Neural cell (in vitro differentiated cells): ENCODE results near the gene KCNQ5. TPM values are rescaled to one million over a fixed set of nuclear protein-coding genes. Genes with fewer than 3 reads are reported as not detected.

Experiments used
- H2AFZ ChIP-seq: fragments of 200-600, 300-800 bp; sonication (generic), shearing (Covaris generic); 2 replicates; pipeline ENCODE4 v1.6.0; 2014; ENCODE audit warnings: low read depth, mild to moderate bottlenecking, antibody characterized with exemption, low read length, moderate library complexity
- H3F3A ChIP-seq: fragments of 200-600 bp; shearing (Covaris generic); 2 replicates; pipeline ENCODE4 v1.6.1; 2016; ENCODE audit warnings: mild to moderate bottlenecking, moderate library complexity, mixed read lengths, antibody characterized with exemption, low read length; ENCODE audit not compliant: insufficient read depth, poor library complexity, severe bottlenecking
- H3K27ac ChIP-seq: fragments of 200-600, 300-800 bp; sonication (generic), shearing (Covaris generic); 2 replicates; pipeline ENCODE4 v1.5.1; 2014; ENCODE audit warnings: mild to moderate bottlenecking, low read length, moderate library complexity
- H3K27me3 ChIP-seq: fragments of 300-800, 200-600 bp; sonication (generic), shearing (Covaris generic); 2 replicates; pipeline ENCODE4 v1.6.0; 2014; ENCODE audit warnings: mild to moderate bottlenecking, low read depth, low read length, moderate library complexity; ENCODE audit not compliant: insufficient read depth
- H3K36me3 ChIP-seq: fragments of 300-800, 200-600 bp; sonication (generic), shearing (Covaris generic); 2 replicates; pipeline ENCODE4 v1.5.1; 2014; ENCODE audit warnings: mild to moderate bottlenecking, antibody characterized with exemption, low read length, moderate library complexity; ENCODE audit not compliant: insufficient read depth
- H3K4me2 ChIP-seq: fragments of 300-800, 200-600 bp; sonication (generic), shearing (Covaris generic); 2 replicates; pipeline ENCODE4 v1.6.0; 2014; ENCODE audit warnings: mild to moderate bottlenecking, low read length
- H3K4me3 ChIP-seq: fragments of 300-800, 200-600 bp; sonication (generic), shearing (Covaris generic); 2 replicates; pipeline ENCODE4 v1.5.1; 2014; ENCODE audit warnings: mild to moderate bottlenecking, low read length, moderate library complexity
- H3K79me2 ChIP-seq: fragments of 200-600 bp; shearing (Covaris generic); replicated peaks from 2 replicates; pipeline ENCODE4 v1.6.0; 2014; ENCODE audit warnings: mild to moderate bottlenecking, low read length, moderate library complexity; ENCODE audit not compliant: insufficient read depth
- H3K9ac ChIP-seq: fragments of 300-800, 200-600 bp; sonication (generic), shearing (Covaris generic); 2 replicates; pipeline ENCODE4 v1.6.1; 2016; ENCODE audit warnings: mild to moderate bottlenecking, low read length, mixed read lengths
- H3K9me2 ChIP-seq: fragments of 200-600 bp; shearing (Covaris generic); 2 replicates; pipeline ENCODE4 v1.6.1; 2016; ENCODE audit warnings: mild to moderate bottlenecking, low read length, mixed read lengths; ENCODE audit not compliant: insufficient read depth
- H3K9me3 ChIP-seq: fragments of 200-600, 300-800 bp; sonication (generic), shearing (Covaris generic); 2 replicates; pipeline ENCODE4 v1.6.1; 2016; ENCODE audit warnings: mild to moderate bottlenecking, mixed run types, low read length, moderate library complexity, mixed read lengths
- H4K20me1 ChIP-seq: fragments of 200-600 bp; shearing (Covaris generic); 2 replicates; pipeline ENCODE4 v1.6.1; 2016; ENCODE audit warnings: mild to moderate bottlenecking, mixed run types; ENCODE audit not compliant: insufficient read depth
- EP300 ChIP-seq: fragments of 450-650 bp; conservative IDR thresholded peaks from 2 replicates; pipeline ENCODE4 v1.6.1; 2014; ENCODE audit warnings: antibody characterized with exemption, mild to moderate bottlenecking, moderate library complexity; ENCODE audit not compliant: poor library complexity, severe bottlenecking
- EZH2 ChIP-seq: fragments of 200-600, 300-800 bp; shearing (Covaris generic), sonication (generic); IDR thresholded peaks from 2 replicates; pipeline ENCODE4 v1.6.1; 2014; ENCODE audit warnings: antibody characterized with exemption, low read length, borderline replicate concordance, mild to moderate bottlenecking; ENCODE audit not compliant: insufficient read depth, poor library complexity, severe bottlenecking
- MXI1 ChIP-seq: fragments of 450-650 bp; conservative IDR thresholded peaks from 2 replicates; pipeline ENCODE4 v1.6.1; 2014; ENCODE audit warnings: antibody characterized with exemption, mild to moderate bottlenecking; ENCODE audit not compliant: poor library complexity, severe bottlenecking
- POLR2AphosphoS5 ChIP-seq: IDR thresholded peaks from 2 replicates; pipeline ENCODE4 v1.6.1; 2012
- RAD21 ChIP-seq: fragments of 450-650 bp; conservative IDR thresholded peaks from 2 replicates; pipeline ENCODE4 v1.6.1; 2014; ENCODE audit warnings: antibody characterized with exemption, mild to moderate bottlenecking, moderate library complexity
- SMC3 ChIP-seq: fragments of 450-650 bp; conservative IDR thresholded peaks from 2 replicates; pipeline ENCODE4 v1.6.1; 2014; ENCODE audit warnings: antibody characterized with exemption, mild to moderate bottlenecking, moderate library complexity; ENCODE audit not compliant: poor library complexity
- TAF1 ChIP-seq: IDR thresholded peaks from 2 replicates; pipeline ENCODE4 v1.6.1; 2012; ENCODE audit warnings: low read depth
- polyA plus RNA-seq: library from polyadenylated mRNA; depleted of rRNA; stranded (reverse); fragments of >200 nt; gene quantifications from 2 replicates; pipeline ENCODE4 v1.2.3, GENCODE V29; 2014
- TF ChIP-seq, protein P1 (sequence below): fragments of 450-650 bp; IDR thresholded peaks from 2 replicates; pipeline ENCODE4 v1.5.1; 2014; ENCODE audit warnings: antibody characterized with exemption, mild to moderate bottlenecking, moderate library complexity; ENCODE audit not compliant: poor library complexity, severe bottlenecking
- TF ChIP-seq, protein P2 (sequence below): IDR thresholded peaks from 2 replicates; pipeline ENCODE4 v1.6.1; 2012; ENCODE audit warnings: borderline replicate concordance

KCNQ5 gene
- polyA plus RNA-seq, 1 donor from 2014 or later, result 0.30 TPM

DNA sequence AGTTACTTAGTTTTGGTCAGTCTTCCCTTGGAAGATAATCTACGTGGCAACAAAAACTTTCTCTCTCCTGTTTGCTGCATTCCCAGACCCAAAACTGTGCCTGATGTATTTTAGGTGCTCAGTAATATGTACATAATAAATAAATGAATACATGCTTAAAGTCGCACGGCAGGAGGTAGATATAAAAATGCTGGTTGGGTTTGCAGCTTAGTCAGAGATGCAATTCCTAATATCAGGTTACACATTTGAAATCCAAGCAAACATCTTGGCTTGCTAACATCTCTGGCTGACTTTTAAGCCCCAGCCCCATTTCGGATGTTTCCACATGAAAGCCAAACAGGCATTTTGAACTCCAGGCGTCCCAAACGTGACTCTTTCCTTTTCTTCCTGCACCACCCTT lies 91.0 kb downstream of the KCNQ5 start:
- no peak for TF ChIP-seq EP300
- no peak for TF ChIP-seq RAD21
- no peak for TF ChIP-seq TAF1
- TF ChIP-seq, protein P1, sequence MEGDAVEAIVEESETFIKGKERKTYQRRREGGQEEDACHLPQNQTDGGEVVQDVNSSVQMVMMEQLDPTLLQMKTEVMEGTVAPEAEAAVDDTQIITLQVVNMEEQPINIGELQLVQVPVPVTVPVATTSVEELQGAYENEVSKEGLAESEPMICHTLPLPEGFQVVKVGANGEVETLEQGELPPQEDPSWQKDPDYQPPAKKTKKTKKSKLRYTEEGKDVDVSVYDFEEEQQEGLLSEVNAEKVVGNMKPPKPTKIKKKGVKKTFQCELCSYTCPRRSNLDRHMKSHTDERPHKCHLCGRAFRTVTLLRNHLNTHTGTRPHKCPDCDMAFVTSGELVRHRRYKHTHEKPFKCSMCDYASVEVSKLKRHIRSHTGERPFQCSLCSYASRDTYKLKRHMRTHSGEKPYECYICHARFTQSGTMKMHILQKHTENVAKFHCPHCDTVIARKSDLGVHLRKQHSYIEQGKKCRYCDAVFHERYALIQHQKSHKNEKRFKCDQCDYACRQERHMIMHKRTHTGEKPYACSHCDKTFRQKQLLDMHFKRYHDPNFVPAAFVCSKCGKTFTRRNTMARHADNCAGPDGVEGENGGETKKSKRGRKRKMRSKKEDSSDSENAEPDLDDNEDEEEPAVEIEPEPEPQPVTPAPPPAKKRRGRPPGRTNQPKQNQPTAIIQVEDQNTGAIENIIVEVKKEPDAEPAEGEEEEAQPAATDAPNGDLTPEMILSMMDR, result no peak
- TF ChIP-seq, protein P2, sequence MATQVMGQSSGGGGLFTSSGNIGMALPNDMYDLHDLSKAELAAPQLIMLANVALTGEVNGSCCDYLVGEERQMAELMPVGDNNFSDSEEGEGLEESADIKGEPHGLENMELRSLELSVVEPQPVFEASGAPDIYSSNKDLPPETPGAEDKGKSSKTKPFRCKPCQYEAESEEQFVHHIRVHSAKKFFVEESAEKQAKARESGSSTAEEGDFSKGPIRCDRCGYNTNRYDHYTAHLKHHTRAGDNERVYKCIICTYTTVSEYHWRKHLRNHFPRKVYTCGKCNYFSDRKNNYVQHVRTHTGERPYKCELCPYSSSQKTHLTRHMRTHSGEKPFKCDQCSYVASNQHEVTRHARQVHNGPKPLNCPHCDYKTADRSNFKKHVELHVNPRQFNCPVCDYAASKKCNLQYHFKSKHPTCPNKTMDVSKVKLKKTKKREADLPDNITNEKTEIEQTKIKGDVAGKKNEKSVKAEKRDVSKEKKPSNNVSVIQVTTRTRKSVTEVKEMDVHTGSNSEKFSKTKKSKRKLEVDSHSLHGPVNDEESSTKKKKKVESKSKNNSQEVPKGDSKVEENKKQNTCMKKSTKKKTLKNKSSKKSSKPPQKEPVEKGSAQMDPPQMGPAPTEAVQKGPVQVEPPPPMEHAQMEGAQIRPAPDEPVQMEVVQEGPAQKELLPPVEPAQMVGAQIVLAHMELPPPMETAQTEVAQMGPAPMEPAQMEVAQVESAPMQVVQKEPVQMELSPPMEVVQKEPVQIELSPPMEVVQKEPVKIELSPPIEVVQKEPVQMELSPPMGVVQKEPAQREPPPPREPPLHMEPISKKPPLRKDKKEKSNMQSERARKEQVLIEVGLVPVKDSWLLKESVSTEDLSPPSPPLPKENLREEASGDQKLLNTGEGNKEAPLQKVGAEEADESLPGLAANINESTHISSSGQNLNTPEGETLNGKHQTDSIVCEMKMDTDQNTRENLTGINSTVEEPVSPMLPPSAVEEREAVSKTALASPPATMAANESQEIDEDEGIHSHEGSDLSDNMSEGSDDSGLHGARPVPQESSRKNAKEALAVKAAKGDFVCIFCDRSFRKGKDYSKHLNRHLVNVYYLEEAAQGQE, result no peak
- no peak for TF ChIP-seq POLR2AphosphoS5
- no peak for TF ChIP-seq MXI1
- TF ChIP-seq SMC3, result no peak
- TF ChIP-seq EZH2, result no peak
- H4K20me1 ChIP-seq, result no peaks in the 10 kb centered on the region
- no peaks in the 10 kb centered on the region for H3K79me2 ChIP-seq
- no peaks in the 10 kb centered on the region for H3K36me3 ChIP-seq
- H3K9ac ChIP-seq, result no peak overlapping the region
- H2AFZ ChIP-seq, result no peak overlapping the region
- no peaks in the 10 kb centered on the region for H3F3A ChIP-seq
- H3K27ac ChIP-seq, result no peak overlapping the region
- H3K9me2 ChIP-seq, result no peaks in the 10 kb centered on the region
- H3K27me3 ChIP-seq, result no peaks in the 10 kb centered on the region
- no peaks in the 10 kb centered on the region for H3K9me3 ChIP-seq
- H3K4me2 ChIP-seq, result no peak overlapping the region
- H3K4me3 ChIP-seq, result no peak overlapping the region

DNA sequence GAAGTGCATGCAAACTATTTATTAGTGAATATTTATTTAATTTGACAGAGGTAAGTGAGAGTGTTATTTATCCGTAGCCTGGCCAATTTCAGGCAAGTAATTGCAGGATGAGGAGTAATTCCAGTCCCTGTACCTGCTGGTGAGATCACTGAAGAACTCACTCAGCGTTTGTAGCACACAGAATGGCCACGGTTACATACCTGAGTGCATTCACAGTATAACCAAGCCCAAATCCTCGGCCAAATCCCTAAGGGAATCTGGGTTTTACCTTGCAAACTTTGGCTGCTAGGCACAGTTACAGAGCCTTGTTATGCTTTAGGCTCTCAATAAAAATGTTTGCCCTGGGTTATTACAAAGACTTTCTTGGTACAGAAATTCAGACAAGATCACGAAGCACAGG lies 93.3 kb downstream of the KCNQ5 start:
- H3K9me3 ChIP-seq, result no peaks in the 10 kb centered on the region
- no peak overlapping the region for H3K27ac ChIP-seq
- H3K4me2 ChIP-seq, result no peak overlapping the region
- H3K9me2 ChIP-seq, result no peaks in the 10 kb centered on the region
- H2AFZ ChIP-seq, result no peak overlapping the region
- no peak for TF ChIP-seq RAD21
- TF ChIP-seq, protein P1, result no peak
- no peak for TF ChIP-seq EP300
- no peak for TF ChIP-seq POLR2AphosphoS5
- TF ChIP-seq SMC3, result no peak
- TF ChIP-seq, protein P2, result no peak
- no peak for TF ChIP-seq MXI1
- H3K79me2 ChIP-seq, result no peaks in the 10 kb centered on the region
- no peaks in the 10 kb centered on the region for H3K27me3 ChIP-seq
- no peaks in the 10 kb centered on the region for H4K20me1 ChIP-seq
- H3K9ac ChIP-seq, result no peak overlapping the region
- no peaks in the 10 kb centered on the region for H3K36me3 ChIP-seq
- H3K4me3 ChIP-seq, result no peak overlapping the region
- no peaks in the 10 kb centered on the region for H3F3A ChIP-seq
